GM10266 (cell line): ENCODE data around the gene CMTR1.

Experiments used
- DNase-seq: peaks from one replicate; pipeline ENCODE4 v3.0.0; 2012; ENCODE audit errors: extremely low spot score
- TF ChIP-seq, protein P1 (sequence below): IDR thresholded peaks from 2 replicates; pipeline ENCODE4 v1.5.1; 2012; ENCODE audit warnings: mild to moderate bottlenecking, low read depth; ENCODE audit not compliant: control insufficient read depth, insufficient read depth; ENCODE audit errors: missing control alignments

Gene CMTR1

DNA sequence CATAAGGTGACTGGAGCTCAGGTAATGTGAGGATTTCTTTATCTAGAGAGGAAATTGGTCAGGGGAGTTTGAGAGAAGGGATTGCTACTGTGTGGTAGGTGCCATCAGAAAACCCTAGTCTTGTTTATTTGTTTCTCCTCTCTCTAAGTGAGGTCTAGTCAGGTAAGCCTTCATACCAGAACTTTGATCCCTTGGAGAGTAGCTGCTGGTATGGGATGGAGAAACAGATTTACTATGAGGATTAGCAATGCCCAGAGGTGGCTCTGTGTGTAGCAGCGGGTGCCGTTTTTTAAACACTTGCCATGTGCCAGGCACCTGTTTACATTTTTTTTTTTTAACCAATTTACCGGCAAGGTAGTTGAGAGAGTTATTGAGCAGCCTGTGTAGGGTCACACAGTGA, 19.5 kb downstream of the CMTR1 start:
- DNase-seq: no peak
- TF ChIP-seq, protein P1, sequence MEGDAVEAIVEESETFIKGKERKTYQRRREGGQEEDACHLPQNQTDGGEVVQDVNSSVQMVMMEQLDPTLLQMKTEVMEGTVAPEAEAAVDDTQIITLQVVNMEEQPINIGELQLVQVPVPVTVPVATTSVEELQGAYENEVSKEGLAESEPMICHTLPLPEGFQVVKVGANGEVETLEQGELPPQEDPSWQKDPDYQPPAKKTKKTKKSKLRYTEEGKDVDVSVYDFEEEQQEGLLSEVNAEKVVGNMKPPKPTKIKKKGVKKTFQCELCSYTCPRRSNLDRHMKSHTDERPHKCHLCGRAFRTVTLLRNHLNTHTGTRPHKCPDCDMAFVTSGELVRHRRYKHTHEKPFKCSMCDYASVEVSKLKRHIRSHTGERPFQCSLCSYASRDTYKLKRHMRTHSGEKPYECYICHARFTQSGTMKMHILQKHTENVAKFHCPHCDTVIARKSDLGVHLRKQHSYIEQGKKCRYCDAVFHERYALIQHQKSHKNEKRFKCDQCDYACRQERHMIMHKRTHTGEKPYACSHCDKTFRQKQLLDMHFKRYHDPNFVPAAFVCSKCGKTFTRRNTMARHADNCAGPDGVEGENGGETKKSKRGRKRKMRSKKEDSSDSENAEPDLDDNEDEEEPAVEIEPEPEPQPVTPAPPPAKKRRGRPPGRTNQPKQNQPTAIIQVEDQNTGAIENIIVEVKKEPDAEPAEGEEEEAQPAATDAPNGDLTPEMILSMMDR: no peak

DNA sequence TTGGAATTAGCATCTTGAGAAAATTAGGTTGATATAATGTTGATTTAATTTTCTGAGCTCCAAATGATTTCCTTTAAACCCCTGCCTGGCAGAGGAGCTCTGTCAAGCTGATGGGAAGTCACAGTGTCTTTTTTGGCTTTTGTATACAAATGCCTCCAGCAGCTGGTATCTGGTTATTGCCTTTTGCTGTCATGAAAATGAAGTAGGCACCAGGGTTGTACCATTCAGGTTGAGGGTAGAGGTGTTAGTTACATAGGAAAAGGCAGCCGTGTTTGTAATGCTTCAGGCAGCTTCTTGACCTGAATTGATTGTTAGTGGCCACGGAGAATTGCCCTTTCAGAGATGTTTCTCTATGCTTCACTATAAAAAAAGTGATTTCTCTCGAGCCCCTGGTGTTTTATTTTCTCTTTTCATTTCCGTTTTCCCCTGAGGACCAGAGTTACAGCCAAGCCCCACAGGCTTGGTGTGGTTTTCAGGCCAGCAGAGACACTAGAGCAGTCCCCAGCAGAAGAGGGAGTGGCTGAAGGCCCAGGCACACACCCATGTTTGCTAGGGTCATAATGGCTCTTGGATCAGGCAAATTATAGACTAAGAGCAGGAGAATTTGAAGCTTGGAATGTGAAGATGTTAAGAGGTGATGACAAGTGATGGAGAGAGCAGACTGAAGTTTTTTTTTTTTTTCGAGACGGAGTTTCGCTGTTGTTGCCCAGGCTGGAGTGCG, 21.6 kb downstream of the CMTR1 start:
- TF ChIP-seq, protein P1: no peak
- no peak for DNase-seq

DNA sequence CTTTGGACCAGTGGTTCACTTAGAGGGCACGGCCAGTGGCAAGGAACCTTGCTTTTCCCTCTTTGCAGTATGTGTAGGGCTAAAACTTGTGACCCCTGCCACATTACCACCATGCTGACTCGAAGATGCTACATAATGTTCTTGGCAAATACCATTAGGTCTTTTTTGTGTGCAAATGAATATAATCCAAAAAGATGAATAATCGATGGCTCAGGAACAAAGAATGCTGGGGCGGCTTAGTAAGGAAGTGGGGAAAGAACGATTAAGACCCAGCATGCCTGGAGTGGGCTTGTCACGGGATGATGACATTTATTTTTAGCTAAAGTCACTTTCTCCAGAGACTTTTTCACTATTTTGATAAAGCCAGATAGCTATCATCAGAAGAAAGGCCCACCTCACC, 23.1 kb downstream of the CMTR1 start:
- TF ChIP-seq, protein P1: no peak
- DNase-seq: no peak

DNA sequence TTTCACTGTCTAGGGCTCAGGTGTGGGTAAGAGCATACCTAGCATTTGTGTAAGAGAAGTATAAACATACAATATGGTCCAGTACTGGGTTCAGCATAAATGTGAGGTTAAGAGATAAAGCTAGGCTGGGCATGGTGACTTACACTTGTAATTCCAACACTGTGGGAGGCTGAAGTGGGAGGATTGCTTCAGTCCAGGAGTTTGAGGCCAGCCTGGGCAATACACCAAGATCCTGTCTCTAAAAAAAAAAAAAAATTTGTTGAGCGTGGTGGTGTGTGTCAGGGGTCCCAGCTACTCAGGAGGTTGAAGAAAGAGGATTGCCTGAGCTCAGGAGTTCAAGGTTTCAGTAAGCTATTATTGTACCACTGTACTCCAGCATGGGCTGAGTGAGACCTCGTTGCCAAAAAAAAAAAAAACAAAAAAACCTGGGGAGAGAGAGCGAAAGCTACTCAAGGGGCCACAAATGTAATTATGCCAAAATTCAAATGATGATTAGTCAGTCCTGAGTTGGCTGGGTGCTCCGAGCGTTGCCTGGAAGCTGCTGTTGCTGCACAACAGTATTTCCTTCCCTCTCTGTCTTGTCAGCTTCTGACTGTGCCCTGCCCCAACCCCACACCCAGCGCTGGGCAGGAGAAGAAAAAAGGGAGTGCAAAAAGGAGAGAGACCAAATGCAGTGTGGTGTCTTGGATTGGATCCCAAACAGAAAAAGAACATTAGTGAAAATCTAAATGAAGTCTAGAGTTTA, 24.0 kb downstream of the CMTR1 start:
- TF ChIP-seq, protein P1: no peak
- no peak for DNase-seq

- TF ChIP-seq, protein P1: no peak
- DNase-seq: no peak
These were observed 27.2 kb downstream of the CMTR1 start for GRCh38 chr6:37459981-37460800.

GRCh38 chr6:37460805-37461204, 27.8 kb downstream of the CMTR1 start:
- DNase-seq: no peak
- TF ChIP-seq, protein P1: no peak
